Measurements from ENCODE around the gene KCNT1. TPM values are rescaled to one million over a fixed set of nuclear protein-coding genes. Genes with fewer than 3 reads are reported as not detected.
A peak's percentile ranks its signal among the peaks of the same experiment; 100 is the strongest.

Gene KCNT1
- total RNA-seq, 1 experiment from 2014 or later, result not detected

GRCh38 chr9:135797507-135798262 is 95.7 kb downstream of the KCNT1 start:
- peak; percentile 50 for DNase-seq (ENCODE audit: low spot score)

- no peak for DNase-seq (ENCODE audit: low spot score)
These were observed 96.2 kb downstream of the KCNT1 start for GRCh38 chr9:135798263-135798585.

GRCh38 chr9:135799261-135799660 is 97.3 kb downstream of the KCNT1 start:
- no peak for DNase-seq (ENCODE audit: low spot score)

GRCh38 chr9:135801070-135801469 is 99.1 kb downstream of the KCNT1 start:
- no peak for DNase-seq (ENCODE audit: low spot score)

- no peak for DNase-seq (ENCODE audit: low spot score)
These were observed 101.0 kb downstream of the KCNT1 start for GRCh38 chr9:135802876-135803419.

- no peak for DNase-seq (ENCODE audit: low spot score)
These were observed 101.5 kb downstream of the KCNT1 start for GRCh38 chr9:135803441-135803840.

GRCh38 chr9:135804581-135805421 is 102.8 kb downstream of the KCNT1 start:
- no peak for DNase-seq (ENCODE audit: low spot score)

GRCh38 chr9:135805422-135806022 is 103.5 kb downstream of the KCNT1 start:
- DNase-seq (ENCODE audit: low spot score), result no peak

- DNase-seq (ENCODE audit: low spot score), result no peak
These were observed 107.2 kb downstream of the KCNT1 start for GRCh38 chr9:135809166-135809565.

GRCh38 chr9:135810806-135811575 is 109.0 kb downstream of the KCNT1 start:
- DNase-seq (ENCODE audit: low spot score), result no peak

GRCh38 chr9:135811801-135812200 is 109.8 kb downstream of the KCNT1 start:
- DNase-seq (ENCODE audit: low spot score), result no peak

GRCh38 chr9:135812961-135813360 is 111.0 kb downstream of the KCNT1 start:
- no peak for DNase-seq (ENCODE audit: low spot score)

GRCh38 chr9:135813671-135814290 is 111.8 kb downstream of the KCNT1 start:
- no peak for DNase-seq (ENCODE audit: low spot score)

GRCh38 chr9:135814421-135815095 is 112.6 kb downstream of the KCNT1 start:
- DNase-seq (ENCODE audit: low spot score), result no peak

- DNase-seq (ENCODE audit: low spot score), result no peak
These were observed 113.4 kb downstream of the KCNT1 start for GRCh38 chr9:135815413-135815812.

- no peak for DNase-seq (ENCODE audit: low spot score)
These were observed 114.1 kb downstream of the KCNT1 start for GRCh38 chr9:135815830-135816650.

GRCh38 chr9:135816651-135816970 is 114.6 kb downstream of the KCNT1 start:
- DNase-seq (ENCODE audit: low spot score), result no peak

- no peak for DNase-seq (ENCODE audit: low spot score)
These were observed 116.1 kb downstream of the KCNT1 start for GRCh38 chr9:135817951-135818717.

Data from HT-29 (cell line).